Parathyroid adenoma (tissue), 2 donors: Measurements from ENCODE around the gene HRH2.
A peak's percentile ranks its signal among the peaks of the same experiment; 100 is the strongest.

Experiments
- H2AFZ ChIP-seq: fragments of 300-600 bp; sonication (generic); one replicate; pipeline ENCODE4 v1.7.0; 2017; ENCODE audit warnings: antibody characterized with exemption, mild to moderate bottlenecking
- H3K27ac ChIP-seq: fragments of 300-600 bp; sonication (generic); one replicate; pipeline ENCODE4 v1.7.0; 2017
- H3K27me3 ChIP-seq: fragments of 300-600 bp; sonication (generic); one replicate; pipeline ENCODE4 v1.7.0; 2017; ENCODE audit warnings: low read length; ENCODE audit not compliant: control insufficient read depth, insufficient read depth
- H3K36me3 ChIP-seq: fragments of 300-600 bp; sonication (generic); one replicate; pipeline ENCODE4 v1.7.0; 2017; ENCODE audit warnings: low read length; ENCODE audit not compliant: control insufficient read depth, insufficient read depth
- H3K4me1 ChIP-seq: fragments of 300-600 bp; sonication (generic); one replicate; pipeline ENCODE4 v1.7.0; 2017; ENCODE audit warnings: control low read depth
- H3K4me2 ChIP-seq: fragments of 300-600 bp; sonication (generic); one replicate; pipeline ENCODE4 v1.7.0; 2017; ENCODE audit warnings: low read length
- H3K4me3 ChIP-seq: fragments of 300-600 bp; sonication (generic); one replicate; pipeline ENCODE4 v1.7.0; 2017; ENCODE audit warnings: low read depth, low read length
- H3K79me2 ChIP-seq: fragments of 300-600 bp; sonication (generic); one replicate; pipeline ENCODE4 v1.7.0; 2017; ENCODE audit warnings: control low read depth
- H3K9ac ChIP-seq: fragments of 300-600 bp; sonication (generic); one replicate; pipeline ENCODE4 v1.7.0; 2017; ENCODE audit warnings: mild to moderate bottlenecking
- H3K9me3 ChIP-seq: fragments of 300-600 bp; sonication (generic); one replicate; pipeline ENCODE4 v1.7.0; 2017; ENCODE audit warnings: low read length; ENCODE audit not compliant: control insufficient read depth
- TF ChIP-seq, protein P1 (sequence below): fragments of 300-600 bp; sonication (generic); IDR thresholded peaks from one replicate; pipeline ENCODE4 v1.7.0; 2017; ENCODE audit warnings: antibody characterized with exemption, mild to moderate bottlenecking
- donor health status: primary hyperparathyroidism.

The HRH2 gene

DNA sequence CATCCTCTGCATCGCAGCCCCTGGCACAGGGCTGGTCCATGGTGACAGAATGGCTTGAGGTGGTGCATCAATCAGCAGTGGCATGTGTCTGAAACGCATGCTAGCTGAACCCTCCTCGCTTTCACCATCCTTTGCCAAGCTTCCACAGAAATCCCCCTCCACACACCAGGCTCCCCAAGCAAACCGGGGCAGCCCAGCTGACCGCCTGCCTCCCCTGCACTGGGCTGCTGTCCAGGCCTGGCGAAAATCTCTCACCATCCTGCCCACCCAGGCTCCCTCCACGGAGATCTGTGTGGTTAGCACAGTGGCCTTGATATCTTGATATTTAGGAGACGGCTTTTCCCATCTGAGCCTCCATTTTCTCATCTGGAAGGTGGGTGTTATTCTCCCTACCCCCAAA lies 905 bp upstream of the HRH2 start:
- Histone ChIP-seq H3K27ac (no peak overlapping the region), H3K4me1 (peaks cover 14% of the 10 kb centered on the region), H3K9ac (no peak overlapping the region), H3K36me3 (no peaks in the 10 kb centered on the region), H2AFZ (no peak overlapping the region), H3K79me2 (no peaks in the 10 kb centered on the region), H3K9me3 (no peaks in the 10 kb centered on the region), H3K4me2 (no peak overlapping the region), H3K4me3 (no peak overlapping the region), H3K27me3 (no peaks in the 10 kb centered on the region)
- TF ChIP-seq, protein P1, sequence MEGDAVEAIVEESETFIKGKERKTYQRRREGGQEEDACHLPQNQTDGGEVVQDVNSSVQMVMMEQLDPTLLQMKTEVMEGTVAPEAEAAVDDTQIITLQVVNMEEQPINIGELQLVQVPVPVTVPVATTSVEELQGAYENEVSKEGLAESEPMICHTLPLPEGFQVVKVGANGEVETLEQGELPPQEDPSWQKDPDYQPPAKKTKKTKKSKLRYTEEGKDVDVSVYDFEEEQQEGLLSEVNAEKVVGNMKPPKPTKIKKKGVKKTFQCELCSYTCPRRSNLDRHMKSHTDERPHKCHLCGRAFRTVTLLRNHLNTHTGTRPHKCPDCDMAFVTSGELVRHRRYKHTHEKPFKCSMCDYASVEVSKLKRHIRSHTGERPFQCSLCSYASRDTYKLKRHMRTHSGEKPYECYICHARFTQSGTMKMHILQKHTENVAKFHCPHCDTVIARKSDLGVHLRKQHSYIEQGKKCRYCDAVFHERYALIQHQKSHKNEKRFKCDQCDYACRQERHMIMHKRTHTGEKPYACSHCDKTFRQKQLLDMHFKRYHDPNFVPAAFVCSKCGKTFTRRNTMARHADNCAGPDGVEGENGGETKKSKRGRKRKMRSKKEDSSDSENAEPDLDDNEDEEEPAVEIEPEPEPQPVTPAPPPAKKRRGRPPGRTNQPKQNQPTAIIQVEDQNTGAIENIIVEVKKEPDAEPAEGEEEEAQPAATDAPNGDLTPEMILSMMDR: no peak

- peak overlapping the region; percentile 59 for H3K4me2 ChIP-seq
- H3K9ac ChIP-seq: no peak overlapping the region
- H3K4me1 ChIP-seq: peaks cover 14% of the 10 kb centered on the region
- no peaks in the 10 kb centered on the region for H3K36me3 ChIP-seq
- H3K27me3 ChIP-seq: no peaks in the 10 kb centered on the region
- peak overlapping the region; percentile 65 for H3K4me3 ChIP-seq
- peak overlapping the region; percentile 72 for H2AFZ ChIP-seq
- H3K9me3 ChIP-seq: no peaks in the 10 kb centered on the region
- H3K79me2 ChIP-seq: no peaks in the 10 kb centered on the region
- no peak overlapping the region for H3K27ac ChIP-seq
- TF ChIP-seq, protein P1: no peak
These were observed 651 bp downstream of the HRH2 start for GRCh38 chr5:175658299-175659145.

GRCh38 chr5:175659546-175660253 lies 1.8 kb downstream of the HRH2 start:
- no peak overlapping the region for H3K9ac ChIP-seq
- no peak overlapping the region for H3K4me2 ChIP-seq
- H3K36me3 ChIP-seq: no peaks in the 10 kb centered on the region
- no peaks in the 10 kb centered on the region for H3K27me3 ChIP-seq
- TF ChIP-seq, protein P1: no peak
- H3K9me3 ChIP-seq: no peaks in the 10 kb centered on the region
- H2AFZ ChIP-seq: no peak overlapping the region
- H3K79me2 ChIP-seq: no peaks in the 10 kb centered on the region
- H3K4me1 ChIP-seq: peaks cover 13% of the 10 kb centered on the region
- H3K4me3 ChIP-seq: no peak overlapping the region
- H3K27ac ChIP-seq: no peak overlapping the region

DNA sequence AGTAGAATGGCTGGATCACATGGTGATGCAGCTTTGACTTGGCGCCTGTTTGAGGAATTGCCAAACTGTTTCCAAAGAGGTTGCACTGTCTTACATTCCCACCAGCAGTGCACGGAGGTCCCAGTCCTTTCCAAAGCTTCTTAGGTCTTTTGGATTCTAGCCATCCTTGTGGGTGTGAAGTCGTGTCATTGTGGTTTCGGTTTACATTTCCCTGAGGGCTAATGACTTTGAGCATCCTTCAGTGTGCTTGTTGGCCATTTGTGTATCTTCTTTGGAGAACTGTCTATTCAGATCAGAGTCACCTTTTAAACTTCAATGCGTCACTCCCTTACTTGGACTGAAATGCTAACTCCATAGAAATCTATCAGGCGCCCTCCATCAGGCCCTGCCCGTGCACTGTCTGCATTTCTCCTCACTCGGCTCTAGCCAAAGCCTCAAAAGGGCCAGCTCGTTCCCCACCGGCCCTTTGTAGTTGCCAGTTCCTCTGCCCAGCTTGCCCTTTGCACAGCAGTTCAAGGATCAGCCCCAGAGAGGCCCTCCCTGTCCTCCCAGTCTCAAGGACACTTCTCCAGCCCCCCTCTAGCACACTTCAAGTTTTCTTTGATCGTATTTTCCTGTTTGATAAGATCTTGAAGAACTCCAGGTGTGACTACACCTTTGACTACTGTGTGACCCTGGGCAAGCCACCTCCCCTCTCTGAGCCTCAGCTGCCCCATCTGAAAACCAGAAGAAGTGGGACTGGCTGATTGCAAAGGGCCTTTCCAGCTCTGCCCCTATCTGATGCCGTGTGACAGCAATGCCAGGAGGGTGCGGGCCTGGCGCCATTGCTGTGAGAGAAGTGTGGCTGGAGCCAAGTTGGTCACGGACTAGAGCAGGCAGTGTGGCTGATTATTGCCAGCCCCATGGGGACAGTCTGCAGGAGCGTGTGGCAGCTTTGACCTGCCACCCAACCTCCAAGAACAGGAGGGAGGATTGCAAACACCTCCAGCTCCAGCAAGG lies 5.6 kb downstream of the HRH2 start:
- Histone ChIP-seq H3K4me3 (no peak overlapping the region), H3K36me3 (no peaks in the 10 kb centered on the region), H3K79me2 (no peaks in the 10 kb centered on the region), H3K27me3 (no peaks in the 10 kb centered on the region), H3K27ac (no peak overlapping the region), H3K4me2 (no peak overlapping the region), H2AFZ (no peak overlapping the region), H3K9ac (no peak overlapping the region), H3K9me3 (no peaks in the 10 kb centered on the region), H3K4me1 (no peaks in the 10 kb centered on the region)
- TF ChIP-seq, protein P1: no peak
